KOPT-K1 (cell line): Measurements from ENCODE around the gene GMCL1.
A peak's percentile ranks its signal among the peaks of the same experiment; 100 is the strongest.
"Not testable (repeated sequence)": the region's sequence is repeated elsewhere in the genome, so short reads cannot be mapped to it uniquely, and the experiment has no call there.

Experiments used
- H3K27ac ChIP-seq: fragments of 200-600 bp; sonication (generic); 2 replicates; pipeline ENCODE4 v1.5.1; 2016; ENCODE audit warnings: antibody characterized with exemption, mild to moderate bottlenecking, low read depth, low read length; ENCODE audit not compliant: poor library complexity, severe bottlenecking
- H3K36me3 ChIP-seq: fragments of 200-600 bp; sonication (generic); 2 replicates; pipeline ENCODE4 v1.5.1; 2017; ENCODE audit warnings: antibody characterized with exemption, mild to moderate bottlenecking, low read length, moderate library complexity; ENCODE audit not compliant: insufficient read depth
- H3K9me3 ChIP-seq: fragments of 200-600 bp; sonication (generic); 2 replicates; pipeline ENCODE4 v1.5.1; 2017; ENCODE audit warnings: antibody characterized with exemption, low read length, mild to moderate bottlenecking; ENCODE audit not compliant: insufficient read depth, poor library complexity, severe bottlenecking

GMCL1 gene

GRCh38 chr2:69798909-69799526 is 30.4 kb upstream of the GMCL1 start:
- H3K36me3 ChIP-seq = no peaks in the 10 kb centered on the region
- no peaks in the 10 kb centered on the region for H3K9me3 ChIP-seq
- no peak overlapping the region for H3K27ac ChIP-seq

GRCh38 chr2:69801745-69802290 is 27.6 kb upstream of the GMCL1 start:
- Histone ChIP-seq H3K27ac (no peak overlapping the region), H3K36me3 (no peaks in the 10 kb centered on the region), H3K9me3 (no peaks in the 10 kb centered on the region)

- H3K27ac ChIP-seq = not testable (repeated sequence)
Measured at GRCh38 chr2:69802781-69803367, 26.6 kb upstream of the GMCL1 start.

GRCh38 chr2:69804416-69804815 is 25.0 kb upstream of the GMCL1 start:
- Histone ChIP-seq H3K36me3 (no peaks in the 10 kb centered on the region), H3K9me3 (no peaks in the 10 kb centered on the region), H3K27ac (peak overlapping the region; percentile 42)

More at GRCh38 chr2:69802781-69803367, 26.6 kb upstream of the GMCL1 start:
- H3K36me3 ChIP-seq, H3K9me3 ChIP-seq: not testable (repeated sequence)

GRCh38 chr2:69805887-69806286 is 23.6 kb upstream of the GMCL1 start:
- Histone ChIP-seq H3K36me3 (no peaks in the 10 kb centered on the region), H3K9me3 (no peaks in the 10 kb centered on the region), H3K27ac (no peak overlapping the region)

- H3K27ac ChIP-seq = no peak overlapping the region
- no peaks in the 10 kb centered on the region for H3K36me3 ChIP-seq
- H3K9me3 ChIP-seq = no peaks in the 10 kb centered on the region
Measured at GRCh38 chr2:69807821-69808540, 21.5 kb upstream of the GMCL1 start.

- Histone ChIP-seq H3K9me3 (no peaks in the 10 kb centered on the region), H3K36me3 (no peaks in the 10 kb centered on the region), H3K27ac (no peak overlapping the region)
Measured at GRCh38 chr2:69810550-69810949, 18.9 kb upstream of the GMCL1 start.

- Histone ChIP-seq H3K27ac (no peak overlapping the region), H3K36me3 (no peaks in the 10 kb centered on the region), H3K9me3 (no peaks in the 10 kb centered on the region)
Measured at GRCh38 chr2:69811018-69811417, 18.4 kb upstream of the GMCL1 start.

GRCh38 chr2:69811591-69811990 is 17.9 kb upstream of the GMCL1 start:
- Histone ChIP-seq H3K9me3 (no peaks in the 10 kb centered on the region), H3K27ac (no peak overlapping the region)

GRCh38 chr2:69815717-69816116 is 13.7 kb upstream of the GMCL1 start:
- no peaks in the 10 kb centered on the region for H3K9me3 ChIP-seq
- H3K36me3 ChIP-seq = no peaks in the 10 kb centered on the region
- no peak overlapping the region for H3K27ac ChIP-seq

More at GRCh38 chr2:69811591-69811990, 17.9 kb upstream of the GMCL1 start:
- H3K36me3 ChIP-seq = no peaks in the 10 kb centered on the region

- no peaks in the 10 kb centered on the region for H3K36me3 ChIP-seq
- H3K27ac ChIP-seq = no peak overlapping the region
- H3K9me3 ChIP-seq = no peaks in the 10 kb centered on the region
Measured at GRCh38 chr2:69816923-69817542, 12.4 kb upstream of the GMCL1 start.

- Histone ChIP-seq H3K36me3 (no peaks in the 10 kb centered on the region), H3K9me3 (no peaks in the 10 kb centered on the region), H3K27ac (no peak overlapping the region)
Measured at GRCh38 chr2:69817729-69818501, 11.5 kb upstream of the GMCL1 start.

- Histone ChIP-seq H3K36me3 (peaks cover 10% of the 10 kb centered on the region), H3K27ac (no peak overlapping the region), H3K9me3 (no peaks in the 10 kb centered on the region)
Measured at GRCh38 chr2:69827796-69828540, 1.5 kb upstream of the GMCL1 start.

- Histone ChIP-seq H3K9me3 (no peaks in the 10 kb centered on the region), H3K36me3 (peaks cover 19% of the 10 kb centered on the region), H3K27ac (peak overlapping the region; percentile 73)
Measured at GRCh38 chr2:69828938-69829255, 563 bp upstream of the GMCL1 start.
